ENCODE results near the gene WNT7B.

Gene WNT7B

GRCh38 chr22:45891996-45892621 lies 84.9 kb downstream of the WNT7B start:
- no peak for DNase-seq (ENCODE audit: low read depth in 4 of 4, low spot score in 1 of 4)

GRCh38 chr22:45891471-45891995 lies 85.4 kb downstream of the WNT7B start:
- DNase-seq (ENCODE audit: low read depth in 4 of 4, low spot score in 1 of 4) = no peak

- no peak for DNase-seq (ENCODE audit: low read depth in 4 of 4, low spot score in 1 of 4)
These were observed 85.9 kb downstream of the WNT7B start for GRCh38 chr22:45891021-45891421.

- DNase-seq (ENCODE audit: low read depth in 4 of 4, low spot score in 1 of 4) = no peak
These were observed 86.7 kb downstream of the WNT7B start for GRCh38 chr22:45890351-45890635.

- no peak for DNase-seq (ENCODE audit: low read depth in 4 of 4, low spot score in 1 of 4)
These were observed 87.2 kb downstream of the WNT7B start for GRCh38 chr22:45889539-45890350.

GRCh38 chr22:45889093-45889538 lies 87.8 kb downstream of the WNT7B start:
- no peak for DNase-seq (ENCODE audit: low read depth in 4 of 4, low spot score in 1 of 4)

- no peak for DNase-seq (ENCODE audit: low read depth in 4 of 4, low spot score in 1 of 4)
These were observed 88.5 kb downstream of the WNT7B start for GRCh38 chr22:45888221-45889092.

- DNase-seq (ENCODE audit: low read depth in 4 of 4, low spot score in 1 of 4) = no peak
These were observed 89.5 kb downstream of the WNT7B start for GRCh38 chr22:45887202-45888131.

- no peak for DNase-seq (ENCODE audit: low read depth in 4 of 4, low spot score in 1 of 4)
These were observed 90.4 kb downstream of the WNT7B start for GRCh38 chr22:45886540-45886939.

- DNase-seq (ENCODE audit: low read depth in 4 of 4, low spot score in 1 of 4) = no peak
These were observed 91.0 kb downstream of the WNT7B start for GRCh38 chr22:45885941-45886395.

GRCh38 chr22:45885171-45885840 lies 91.7 kb downstream of the WNT7B start:
- no peak for DNase-seq (ENCODE audit: low read depth in 4 of 4, low spot score in 1 of 4)

- no peak for DNase-seq (ENCODE audit: low read depth in 4 of 4, low spot score in 1 of 4)
These were observed 92.5 kb downstream of the WNT7B start for GRCh38 chr22:45884201-45885062.

- DNase-seq (ENCODE audit: low read depth in 4 of 4, low spot score in 1 of 4) = no peak
These were observed 93.2 kb downstream of the WNT7B start for GRCh38 chr22:45883811-45884170.

GRCh38 chr22:45882881-45883810 lies 93.8 kb downstream of the WNT7B start:
- DNase-seq (ENCODE audit: low read depth in 4 of 4, low spot score in 1 of 4) = no peak

GRCh38 chr22:45881524-45881875 lies 95.5 kb downstream of the WNT7B start:
- DNase-seq (ENCODE audit: low read depth in 4 of 4, low spot score in 1 of 4) = no peak

GRCh38 chr22:45880716-45881523 lies 96.0 kb downstream of the WNT7B start:
- DNase-seq (ENCODE audit: low read depth in 4 of 4, low spot score in 1 of 4) = no peak

GRCh38 chr22:45880091-45880715 lies 96.8 kb downstream of the WNT7B start:
- DNase-seq (ENCODE audit: low read depth in 4 of 4, low spot score in 1 of 4) = no peak

All from stimulated activated CD4-positive, alpha-beta T cell treated with anti-CD3 and anti-CD28 coated beads, Interleukin-1b, Interleukin-23, amount 100 ng/mL, for 24 hours (primary cell).